ENCODE measurements around the gene GNA12.

GNA12 gene

GRCh38 chr7:2834748-2835441, 9.2 kb downstream of the GNA12 start:
- peaks cover 23% of the 10 kb centered on the region for H3K4me1 Mint-ChIP-seq
- no peak for ATAC-seq
- H3K36me3 Mint-ChIP-seq (ENCODE audit: low read depth) = peaks cover 18% of the 10 kb centered on the region
- no peak overlapping the region for H3K27ac Mint-ChIP-seq
- H3K27me3 Mint-ChIP-seq = no peaks in the 10 kb centered on the region
- no peak overlapping the region for H3K4me3 Mint-ChIP-seq
- DNase-seq = no peak
- H3K9me3 Mint-ChIP-seq = no peaks in the 10 kb centered on the region

GRCh38 chr7:2833083-2833910, 10.8 kb downstream of the GNA12 start:
- H3K4me3 Mint-ChIP-seq = no peak overlapping the region
- H3K9me3 Mint-ChIP-seq = no peaks in the 10 kb centered on the region
- H3K36me3 Mint-ChIP-seq (ENCODE audit: low read depth) = peaks cover 10% of the 10 kb centered on the region
- H3K4me1 Mint-ChIP-seq = peaks cover 16% of the 10 kb centered on the region
- ATAC-seq (no peak), DNase-seq (no peak)
- no peak overlapping the region for H3K27ac Mint-ChIP-seq
- no peaks in the 10 kb centered on the region for H3K27me3 Mint-ChIP-seq

GRCh38 chr7:2832461-2832860, 11.6 kb downstream of the GNA12 start:
- no peak for DNase-seq
- peaks cover 10% of the 10 kb centered on the region for H3K4me1 Mint-ChIP-seq
- no peak for ATAC-seq
- no peak overlapping the region for H3K4me3 Mint-ChIP-seq
- H3K36me3 Mint-ChIP-seq (ENCODE audit: low read depth) = peaks cover 9% of the 10 kb centered on the region
- no peak overlapping the region for H3K27ac Mint-ChIP-seq
- no peaks in the 10 kb centered on the region for H3K27me3 Mint-ChIP-seq
- H3K9me3 Mint-ChIP-seq = no peaks in the 10 kb centered on the region

- H3K4me3 Mint-ChIP-seq = no peak overlapping the region
- DNase-seq (no peak), ATAC-seq (no peak)
- H3K4me1 Mint-ChIP-seq = peaks cover 5% of the 10 kb centered on the region
- no peaks in the 10 kb centered on the region for H3K9me3 Mint-ChIP-seq
- peaks cover 4% of the 10 kb centered on the region for H3K36me3 Mint-ChIP-seq (ENCODE audit: low read depth)
- H3K27ac Mint-ChIP-seq = no peak overlapping the region
- H3K27me3 Mint-ChIP-seq = no peaks in the 10 kb centered on the region
These were observed 13.3 kb downstream of the GNA12 start for GRCh38 chr7:2830609-2831376.

- DNase-seq (no peak), ATAC-seq (no peak)
- no peak overlapping the region for H3K27ac Mint-ChIP-seq
- no peak overlapping the region for H3K4me3 Mint-ChIP-seq
- peaks cover 15% of the 10 kb centered on the region for H3K4me1 Mint-ChIP-seq
- no peaks in the 10 kb centered on the region for H3K27me3 Mint-ChIP-seq
- H3K9me3 Mint-ChIP-seq = no peaks in the 10 kb centered on the region
- peaks cover 1% of the 10 kb centered on the region for H3K36me3 Mint-ChIP-seq (ENCODE audit: low read depth)
These were observed 15.1 kb downstream of the GNA12 start for GRCh38 chr7:2829040-2829439.

GRCh38 chr7:2826771-2827170, 17.3 kb downstream of the GNA12 start:
- H3K27me3 Mint-ChIP-seq = no peaks in the 10 kb centered on the region
- DNase-seq = no peak

GRCh38 chr7:2825559-2826227, 18.4 kb downstream of the GNA12 start:
- H3K4me3 Mint-ChIP-seq = no peak overlapping the region

More at GRCh38 chr7:2826771-2827170, 17.3 kb downstream of the GNA12 start:
- no peaks in the 10 kb centered on the region for H3K36me3 Mint-ChIP-seq (ENCODE audit: low read depth)
- no peaks in the 10 kb centered on the region for H3K9me3 Mint-ChIP-seq
- no peak overlapping the region for H3K4me3 Mint-ChIP-seq
- no peak for ATAC-seq
- H3K27ac Mint-ChIP-seq = no peak overlapping the region
- peaks cover 23% of the 10 kb centered on the region for H3K4me1 Mint-ChIP-seq

GRCh38 chr7:2824678-2825461, 19.2 kb downstream of the GNA12 start:
- H3K27ac Mint-ChIP-seq = no peak overlapping the region

More at GRCh38 chr7:2825559-2826227, 18.4 kb downstream of the GNA12 start:
- Mint-ChIP-seq H3K9me3 (no peaks in the 10 kb centered on the region), H3K27ac (no peak overlapping the region), H3K27me3 (no peaks in the 10 kb centered on the region), H3K4me1 (peaks cover 33% of the 10 kb centered on the region), H3K36me3 (ENCODE audit: low read depth) (no peaks in the 10 kb centered on the region)
- DNase-seq (no peak), ATAC-seq (no peak)

GRCh38 chr7:2824026-2824677, 20.0 kb downstream of the GNA12 start:
- no peak for ATAC-seq
- H3K9me3 Mint-ChIP-seq = no peaks in the 10 kb centered on the region
- no peak for DNase-seq
- H3K4me3 Mint-ChIP-seq = no peak overlapping the region
- H3K4me1 Mint-ChIP-seq = peaks cover 45% of the 10 kb centered on the region
- no peak overlapping the region for H3K27ac Mint-ChIP-seq
- no peaks in the 10 kb centered on the region for H3K36me3 Mint-ChIP-seq (ENCODE audit: low read depth)
- no peaks in the 10 kb centered on the region for H3K27me3 Mint-ChIP-seq

More at GRCh38 chr7:2824678-2825461, 19.2 kb downstream of the GNA12 start:
- no peak for ATAC-seq
- Mint-ChIP-seq H3K36me3 (ENCODE audit: low read depth) (no peaks in the 10 kb centered on the region), H3K4me3 (no peak overlapping the region), H3K27me3 (no peaks in the 10 kb centered on the region), H3K4me1 (peaks cover 38% of the 10 kb centered on the region), H3K9me3 (no peaks in the 10 kb centered on the region)
- no peak for DNase-seq

- no peaks in the 10 kb centered on the region for H3K27me3 Mint-ChIP-seq
- no peaks in the 10 kb centered on the region for H3K9me3 Mint-ChIP-seq
- ATAC-seq (no peak), DNase-seq (no peak)
- peaks cover 50% of the 10 kb centered on the region for H3K4me1 Mint-ChIP-seq
- H3K4me3 Mint-ChIP-seq = no peak overlapping the region
- no peak overlapping the region for H3K27ac Mint-ChIP-seq
- H3K36me3 Mint-ChIP-seq (ENCODE audit: low read depth) = no peaks in the 10 kb centered on the region
These were observed 21.0 kb downstream of the GNA12 start for GRCh38 chr7:2823130-2823529.

GRCh38 chr7:2821842-2822507, 22.1 kb downstream of the GNA12 start:
- Mint-ChIP-seq H3K4me3 (no peak overlapping the region), H3K27ac (peak overlapping the region; percentile 6), H3K36me3 (ENCODE audit: low read depth) (no peaks in the 10 kb centered on the region), H3K4me1 (peaks cover 50% of the 10 kb centered on the region), H3K9me3 (no peaks in the 10 kb centered on the region), H3K27me3 (no peaks in the 10 kb centered on the region)
- no peak for ATAC-seq
- no peak for DNase-seq

- peaks cover 45% of the 10 kb centered on the region for H3K4me1 Mint-ChIP-seq
These were observed 22.8 kb downstream of the GNA12 start for GRCh38 chr7:2821161-2821841.

More at GRCh38 chr7:2821161-2821841, 22.8 kb downstream of the GNA12 start:
- DNase-seq = no peak
- no peaks in the 10 kb centered on the region for H3K27me3 Mint-ChIP-seq
- peak; percentile 40 for ATAC-seq
- no peaks in the 10 kb centered on the region for H3K9me3 Mint-ChIP-seq
- no peaks in the 10 kb centered on the region for H3K36me3 Mint-ChIP-seq (ENCODE audit: low read depth)
- no peak overlapping the region for H3K4me3 Mint-ChIP-seq
- H3K27ac Mint-ChIP-seq = no peak overlapping the region

All from activated naive CD8-positive, alpha-beta T cell treated with anti-CD3 and anti-CD28 coated beads, Interleukin-2, amount 50 U/mL, for 24 hours (primary cell).